HCT116 (cell line): ENCODE results near the gene RPL29. TPM values are rescaled to one million over a fixed set of nuclear protein-coding genes. Genes with fewer than 3 reads are reported as not detected.

ENCODE experiments used
- ATAC-seq: fragments of 200-7000 bp; cut with Tn5 transposase; 2 replicates; pipeline ENCODE4 v1.9.1; 2020; ENCODE audit warnings: mild to moderate bottlenecking, moderate library complexity
- BruUV-seq: library from RNA; stranded (reverse); fragments of 400-500 nt; replicated peaks from 2 replicates; lab custom pipeline; 2021; lab: Mats Ljungman, UMichigan
- CTCF ChIA-PET: fragments of 300-600 bp; sonication (Branson Sonifier 250); formaldehyde crosslinking; loops from one replicate; lab custom pipeline; 2021; ENCODE audit warnings: antibody characterized with exemption; lab: Charles Lee
- POLR2A ChIA-PET: fragments of 300-600, 350-600 bp; sonication (Branson Sonifier 250); formaldehyde crosslinking; loops from one replicate; lab custom pipeline; 2021; ENCODE audit warnings: antibody characterized with exemption; lab: Charles Lee
- RAD21 ChIA-PET, 2 experiments: fragments of 300-600 bp; sonication (Branson Sonifier 250); formaldehyde crosslinking; loops; one replicate each; lab custom pipeline; 2023; ENCODE audit warnings: low total read pairs in 2 of 2; ENCODE audit not compliant: uncharacterized antibody in 2 of 2, unreplicated experiment in 2 of 2, low non-redundant PET in 1 of 2; lab: Charles Lee
- DNase-seq: peaks from one replicate; pipeline ENCODE4 v3.0.0-alpha.2; 2010; ENCODE audit warnings: low read depth, low spot score
- H2AFZ ChIP-seq: fragments of 200-600 bp; shearing (Covaris generic), sonication (generic); 2 replicates; pipeline ENCODE4 v1.6.1; 2017; ENCODE audit warnings: low read depth, mixed run types, mixed read lengths, antibody characterized with exemption, low read length; ENCODE audit not compliant: poor library complexity, severe bottlenecking
- H3K27ac ChIP-seq: 2 replicates; pipeline ENCODE4 v1.5.1; 2012; ENCODE audit warnings: low read depth, low read length
- H3K27me3 ChIP-seq: fragments of 200-600 bp; sonication (generic); 2 replicates; pipeline ENCODE4 v1.6.1; 2016; ENCODE audit warnings: mixed run types, low read length, mixed read lengths; ENCODE audit not compliant: insufficient read depth
- H3K36me3 ChIP-seq, 2 experiments: fragments of 200-500 bp in 1 of 2; fragments of 200-600 bp in 1 of 2; sonication (Bioruptor generic) in 1 of 2; sonication (generic) in 1 of 2; 2 replicates each; pipeline versions ENCODE4 v1.5.1 to v1.6.1; 2014 to 2016; ENCODE audit warnings: low read length in 2 of 2, inconsistent platforms in 1 of 2, mixed read lengths in 1 of 2, mixed run types in 1 of 2; ENCODE audit not compliant: insufficient read depth in 2 of 2, control insufficient read depth in 1 of 2
- H3K4me1 ChIP-seq, 2 experiments: fragments of 200-600 bp in 1 of 2; sonication (generic) in 1 of 2; 2 replicates each; pipeline versions ENCODE4 v1.5.1 to v1.6.1; 2012 to 2017; ENCODE audit warnings: low read length in 2 of 2, inconsistent platforms in 1 of 2, mild to moderate bottlenecking in 1 of 2, mixed read lengths in 1 of 2, mixed run types in 1 of 2, moderate library complexity in 1 of 2; ENCODE audit not compliant: insufficient read depth in 2 of 2, control insufficient read depth in 1 of 2
- H3K4me2 ChIP-seq: fragments of 200-600 bp; sonication (generic); 2 replicates; pipeline ENCODE4 v1.6.1; 2017; ENCODE audit warnings: mixed run types, low read length, mixed read lengths
- H3K4me3 ChIP-seq, 2 experiments: fragments of 200-600 bp in 1 of 2; sonication (generic) in 1 of 2; replicated peaks in 1 of 2; 2 replicates each; pipeline ENCODE4 v1.5.1; 2011 to 2016; ENCODE audit warnings: low read length in 2 of 2, control low read depth in 1 of 2, low read depth in 1 of 2, mild to moderate bottlenecking in 1 of 2, mixed read lengths in 1 of 2, mixed run types in 1 of 2
- H3K79me2 ChIP-seq: fragments of 200-600 bp; sonication (generic); 2 replicates; pipeline ENCODE4 v1.6.1; 2017; ENCODE audit warnings: mild to moderate bottlenecking, mixed run types, low read length, moderate library complexity, mixed read lengths; ENCODE audit not compliant: insufficient read depth
- H3K9ac ChIP-seq: fragments of 200-600 bp; sonication (generic); 2 replicates; pipeline ENCODE4 v1.6.1; 2016; ENCODE audit warnings: low read length, mixed read lengths
- H3K9me2 ChIP-seq: fragments of 200-600 bp; sonication (generic), shearing (Covaris generic); 2 replicates; pipeline ENCODE4 v1.6.1; 2017; ENCODE audit warnings: mixed run types, mild to moderate bottlenecking, moderate library complexity; ENCODE audit not compliant: insufficient read depth
- H3K9me3 ChIP-seq, 2 experiments: fragments of 200-500 bp in 1 of 2; fragments of 200-600 bp in 1 of 2; sonication (Bioruptor generic) in 1 of 2; sonication (generic) in 1 of 2; 2 replicates each; pipeline ENCODE4 v1.6.1; 2014 to 2017; ENCODE audit warnings: low read length in 2 of 2, mixed read lengths in 2 of 2, inconsistent platforms in 1 of 2, low read depth in 1 of 2, mild to moderate bottlenecking in 1 of 2, mixed run types in 1 of 2, moderate library complexity in 1 of 2; ENCODE audit not compliant: control insufficient read depth in 1 of 2, insufficient read depth in 1 of 2
- H4K20me1 ChIP-seq: fragments of 200-600 bp; sonication (generic), shearing (Covaris generic); 2 replicates; pipeline ENCODE4 v1.6.1; 2017; ENCODE audit warnings: mixed run types, mild to moderate bottlenecking, moderate library complexity; ENCODE audit not compliant: insufficient read depth
- SIN3A ChIP-seq: IDR thresholded peaks from 2 replicates; pipeline ENCODE4 v1.6.1; 2012; ENCODE audit warnings: low read depth
- intact Hi-C: fragments of 100-400 bp; cut with micrococcal nuclease; formaldehyde crosslinking; loops from 2 replicates; pipeline ENCODE4 v1.10.0; 2022
- total RNA-seq: library from RNA; stranded (reverse); gene quantifications from one replicate; pipeline ENCODE4 v1.2.1, GENCODE V29; 2021; ENCODE audit not compliant: unreplicated experiment
- TF ChIP-seq, protein P1 (sequence below), 3 experiments: fragments of 200-600 bp in 1 of 3; sonication (generic) in 1 of 3; IDR thresholded peaks in 2 of 3; conservative IDR thresholded peaks in 1 of 3; 2 replicates each; pipeline ENCODE4 v1.5.1; 2012 to 2017; ENCODE audit warnings: low read depth in 2 of 3, low read length in 2 of 3, antibody characterized with exemption in 1 of 3, borderline replicate concordance in 1 of 3, control low read depth in 1 of 3, mild to moderate bottlenecking in 1 of 3, mixed read lengths in 1 of 3, mixed run types in 1 of 3, moderate library complexity in 1 of 3; ENCODE audit not compliant: insufficient read depth in 1 of 3

Gene RPL29
- total RNA-seq, 1 experiment from 2014 or later: 1,880 TPM

DNA sequence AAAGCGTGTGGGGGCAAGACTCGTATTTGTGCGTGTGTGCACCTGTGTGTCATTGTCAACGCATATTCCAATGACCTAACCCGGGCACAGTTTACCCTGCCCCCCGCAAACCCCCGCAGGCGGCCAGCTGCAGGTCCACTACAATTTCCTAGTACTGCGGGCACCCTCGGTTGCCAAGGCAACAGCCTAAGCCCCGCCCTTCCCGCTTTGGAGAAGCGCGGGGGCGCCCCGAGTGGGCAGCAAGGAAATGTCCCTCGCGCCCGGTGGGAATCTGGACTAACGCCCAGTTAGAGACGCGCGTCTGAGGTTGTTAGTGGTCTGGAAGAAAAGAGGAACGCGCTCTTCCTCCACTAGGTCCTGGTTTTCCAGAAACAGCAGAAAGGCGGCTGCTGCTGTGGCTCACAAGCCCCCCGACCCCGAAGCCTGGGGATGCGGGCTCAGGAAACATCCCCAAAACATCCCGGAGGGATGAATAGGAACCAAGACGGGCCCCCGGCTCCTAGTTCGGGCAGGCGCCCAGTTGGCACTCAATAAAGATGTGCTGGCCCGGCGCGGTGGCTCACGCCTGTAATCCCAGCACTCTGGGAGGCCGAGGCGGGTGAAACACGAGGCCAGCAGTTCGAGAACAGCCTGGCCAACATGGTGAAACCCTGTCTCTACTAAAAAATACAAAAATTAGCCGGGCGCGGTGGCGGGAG, 19.7 kb downstream of the RPL29 start:
- Histone ChIP-seq H3K9me2 (no peaks in the 10 kb centered on the region), H3K9me3 (no peaks in the 10 kb centered on the region), H3K36me3 (peaks cover 3 to 8% of the 10 kb centered on the region in 2 experiments; a peak in 2 of 4 replicates), H2AFZ (no peak overlapping the region), H3K9ac (peak overlapping the region; percentile 100), H4K20me1 (no peaks in the 10 kb centered on the region), H3K79me2 (peaks cover 32% of the 10 kb centered on the region), H3K27me3 (no peaks in the 10 kb centered on the region)
- TSS peak; percentile 78 for BruUV-seq
- POLR2A ChIA-PET: interaction anchor here (1.0 to 1.4 kb wide), 2 partner anchors 33 to 34 kb away, joined by 3 to 4 read pairs; partner anchors contain the start of genes PARP3 and RRP9
- RAD21 ChIA-PET: interaction anchor here in 1 of 2 experiments (0.9 kb wide), 1 partner anchor 33 kb away, joined by 4 read pairs; no protein-coding TSS in a partner anchor
- no peak for DNase-seq
- CTCF ChIA-PET: interaction anchor here (1.5 kb wide), 1 partner anchor 15 kb away, joined by 3 read pairs; no protein-coding TSS in a partner anchor
- no peak for TF ChIP-seq SIN3A
- TF ChIP-seq, protein P1, sequence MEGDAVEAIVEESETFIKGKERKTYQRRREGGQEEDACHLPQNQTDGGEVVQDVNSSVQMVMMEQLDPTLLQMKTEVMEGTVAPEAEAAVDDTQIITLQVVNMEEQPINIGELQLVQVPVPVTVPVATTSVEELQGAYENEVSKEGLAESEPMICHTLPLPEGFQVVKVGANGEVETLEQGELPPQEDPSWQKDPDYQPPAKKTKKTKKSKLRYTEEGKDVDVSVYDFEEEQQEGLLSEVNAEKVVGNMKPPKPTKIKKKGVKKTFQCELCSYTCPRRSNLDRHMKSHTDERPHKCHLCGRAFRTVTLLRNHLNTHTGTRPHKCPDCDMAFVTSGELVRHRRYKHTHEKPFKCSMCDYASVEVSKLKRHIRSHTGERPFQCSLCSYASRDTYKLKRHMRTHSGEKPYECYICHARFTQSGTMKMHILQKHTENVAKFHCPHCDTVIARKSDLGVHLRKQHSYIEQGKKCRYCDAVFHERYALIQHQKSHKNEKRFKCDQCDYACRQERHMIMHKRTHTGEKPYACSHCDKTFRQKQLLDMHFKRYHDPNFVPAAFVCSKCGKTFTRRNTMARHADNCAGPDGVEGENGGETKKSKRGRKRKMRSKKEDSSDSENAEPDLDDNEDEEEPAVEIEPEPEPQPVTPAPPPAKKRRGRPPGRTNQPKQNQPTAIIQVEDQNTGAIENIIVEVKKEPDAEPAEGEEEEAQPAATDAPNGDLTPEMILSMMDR (IDR thresholded peaks at IDR 0.05 in 2 of 3, conservative IDR thresholded peaks at IDR 0.05 in 1 of 3; ENCODE audit: borderline replicate concordance in 1 of 3, insufficient read depth in 1 of 3, low read depth in 2 of 3, low read length in 2 of 3): peak in 1 of 3 experiments; percentile 24; a peak in 2 of 6 replicates
- TF ChIP-seq, all 23 proteins: peak for 1
- ATAC-seq: peak; percentile 16; the same call in 1 of the 2 replicates
- Histone ChIP-seq H3K4me1 (peaks cover 17 to 37% of the 10 kb centered on the region in 2 experiments), H3K4me3 (peak overlapping the region; percentile 93 to 99), H3K4me2 (peak overlapping the region; percentile 91), H3K27ac (no peak overlapping the region; the same call in 1 of the 2 replicates)
- intact Hi-C loops: no loop called here
